A549 (cell line): Measurements from ENCODE around the gene FAF1. TPM values are rescaled to one million over a fixed set of nuclear protein-coding genes. Genes with fewer than 3 reads are reported as not detected.

Experiments used
- ATAC-seq, 2 experiments: fragments of 200-7000 bp in 1 of 2; fragments of >200 bp in 1 of 2; cut with Nextera tagmentation in 1 of 2; cut with Tn5 transposase in 1 of 2; 3 replicates each; pipeline versions ENCODE4 v1.8.0 to v1.9.1; 2018 to 2020; ENCODE audit warnings: mild to moderate bottlenecking in 1 of 2, moderate library complexity in 1 of 2
- CTCF ChIA-PET: fragments of 300-600 bp; sonication (Branson Sonifier 250); formaldehyde crosslinking; extraction: SDS; loops from one replicate; lab custom pipeline; 2021; ENCODE audit warnings: antibody characterized with exemption, inconsistent platforms; lab: Yijun Ruan, JAX
- POLR2A ChIA-PET: fragments of 350-600 bp; formaldehyde crosslinking; extraction: SDS; loops from one replicate; lab custom pipeline; 2021; ENCODE audit warnings: antibody characterized with exemption, inconsistent platforms; lab: Yijun Ruan, JAX
- DNase-seq, 2 experiments: peaks; one replicate each; pipeline versions ENCODE4 v3.0.0 to v3.0.0-alpha.2; 2011 to 2016; ENCODE audit warnings: low read depth in 1 of 2, low spot score in 1 of 2
- FAIRE-seq: peaks from 2 replicates; lab custom pipeline; 2011; peaks lifted over from hg19 to GRCh38; lab: Jason Lieb, UNC
- H3K27ac ChIP-seq, 2 experiments: fragments of >200 bp; sonication (Bioruptor Twin); formaldehyde crosslinking; 3 replicates each; pipeline ENCODE4 v1.5.1; 2016 to 2017
- H3K4me1 ChIP-seq: fragments of >200 bp; sonication (Bioruptor Twin); formaldehyde crosslinking; 3 replicates; pipeline ENCODE4 v1.6.1; 2016
- H3K4me2 ChIP-seq: fragments of >200 bp; sonication (Bioruptor Twin); formaldehyde crosslinking; 3 replicates; pipeline ENCODE4 v1.6.1; 2016
- H3K4me3 ChIP-seq: fragments of >200 bp; sonication (Bioruptor Twin); formaldehyde crosslinking; 3 replicates; pipeline ENCODE4 v1.5.1; 2016
- H3K9me3 ChIP-seq: fragments of >200 bp; sonication (Bioruptor Twin); formaldehyde crosslinking; 3 replicates; pipeline ENCODE4 v1.6.1; 2016
- CBX8 ChIP-seq: fragments of 200-600 bp; sonication (generic); IDR thresholded peaks from 2 replicates; pipeline ENCODE4 v1.6.1; 2016
- CHD2 ChIP-seq: fragments of 150-350 bp; IDR thresholded peaks from 2 replicates; pipeline ENCODE4 v1.6.1; 2014; ENCODE audit warnings: low read length; ENCODE audit not compliant: partially characterized antibody
- CTCF ChIP-seq: fragments of >200 bp; sonication (Bioruptor Twin); formaldehyde crosslinking; IDR thresholded peaks from 3 replicates; pipeline ENCODE4 v1.5.1; 2016
- EHMT2 ChIP-seq: fragments of 200-600 bp; sonication (generic); IDR thresholded peaks from 2 replicates; pipeline ENCODE4 v1.6.1; 2016; ENCODE audit warnings: antibody characterized with exemption, low read depth, mild to moderate bottlenecking, moderate library complexity
- EP300 ChIP-seq, 2 experiments: fragments of >200 bp; sonication (Bioruptor Twin); formaldehyde crosslinking; IDR thresholded peaks; 2 replicates in 1 of 2; 3 replicates in 1 of 2; pipeline ENCODE4 v1.6.1; 2016 to 2017
- FOXS1 ChIP-seq: fragments of 250-450 bp; sonication (Bioruptor Pico); IDR thresholded peaks from 2 replicates; pipeline ENCODE4 v1.5.0; 2020; ENCODE audit warnings: mild to moderate bottlenecking, moderate library complexity
- HEYL ChIP-seq: fragments of 250-450 bp; sonication (Bioruptor Pico); IDR thresholded peaks from 2 replicates; pipeline ENCODE4 v1.8.0; 2021; ENCODE audit warnings: mild to moderate bottlenecking, moderate library complexity
- HMGXB4 ChIP-seq: fragments of 250-450 bp; sonication (Bioruptor Pico); IDR thresholded peaks from 2 replicates; pipeline ENCODE4 v1.5.0; 2021; ENCODE audit warnings: mild to moderate bottlenecking, moderate library complexity, borderline replicate concordance
- HOXB13 ChIP-seq: fragments of 250-450 bp; sonication (Bioruptor Pico); IDR thresholded peaks from 2 replicates; pipeline ENCODE4 v1.5.0; 2020; ENCODE audit warnings: low read depth, mild to moderate bottlenecking, moderate library complexity
- JUNB ChIP-seq: fragments of >200 bp; sonication (Bioruptor Twin); formaldehyde crosslinking; IDR thresholded peaks from 2 replicates; pipeline ENCODE4 v1.6.1; 2016
- KDM5A ChIP-seq: fragments of 200-600 bp; sonication (generic); IDR thresholded peaks from 2 replicates; pipeline ENCODE4 v1.6.1; 2016; ENCODE audit warnings: antibody characterized with exemption, mild to moderate bottlenecking
- MYC ChIP-seq: IDR thresholded peaks from 2 replicates; pipeline ENCODE4 v1.6.1; 2012; ENCODE audit warnings: mild to moderate bottlenecking, inconsistent platforms, low read length, improper control_type of control experiment, borderline replicate concordance
- NR3C1 ChIP-seq: fragments of >200 bp; sonication (Bioruptor Twin); formaldehyde crosslinking; IDR thresholded peaks from 3 replicates; pipeline ENCODE4 v1.6.1; 2017
- POLR2AphosphoS2 ChIP-seq: conservative IDR thresholded peaks from 2 replicates; pipeline ENCODE4 v1.6.1; 2012; ENCODE audit warnings: low read length, improper control_type of control experiment, inconsistent platforms
- RAD21 ChIP-seq, 2 experiments: fragments of >200 bp in 1 of 2; sonication (Bioruptor Twin) in 1 of 2; formaldehyde crosslinking in 1 of 2; IDR thresholded peaks in 1 of 2; conservative IDR thresholded peaks in 1 of 2; 2 replicates in 1 of 2; 3 replicates in 1 of 2; pipeline ENCODE4 v1.6.1; 2012 to 2018; ENCODE audit warnings: inconsistent platforms in 1 of 2
- RCOR1 ChIP-seq: fragments of 150-350 bp; IDR thresholded peaks from 2 replicates; pipeline ENCODE4 v1.6.1; 2014; ENCODE audit warnings: antibody characterized with exemption, low read length, low read depth
- REST ChIP-seq: fragments of 200-600 bp; sonication (generic); IDR thresholded peaks from 2 replicates; pipeline ENCODE4 v1.6.1; 2016; ENCODE audit warnings: antibody characterized with exemption, mild to moderate bottlenecking, moderate library complexity
- RFX5 ChIP-seq: fragments of 450-650 bp; IDR thresholded peaks from 2 replicates; pipeline ENCODE4 v1.7.1; 2014; ENCODE audit warnings: antibody characterized with exemption, mild to moderate bottlenecking, moderate library complexity
- USF2 ChIP-seq: fragments of 450-650 bp; IDR thresholded peaks from 2 replicates; pipeline ENCODE4 v1.6.1; 2014; ENCODE audit warnings: antibody characterized with exemption
- ZFP36 ChIP-seq: fragments of 450-650 bp; IDR thresholded peaks from 2 replicates; pipeline ENCODE4 v1.6.1; 2014; ENCODE audit warnings: borderline replicate concordance; ENCODE audit not compliant: partially characterized antibody
- ZSCAN20 ChIP-seq: fragments of 250-450 bp; sonication (Bioruptor Pico); IDR thresholded peaks from 2 replicates; pipeline ENCODE4 v1.8.0; 2022; ENCODE audit warnings: mild to moderate bottlenecking, moderate library complexity
- WGBS: methylation state at CpG from one replicate; pipeline ENCODE4 v1.1.6; 2017; ENCODE audit errors: missing lambda C conversion rate; 5-methylcytosine and 5-hydroxymethylcytosine counted together
- polyA plus RNA-seq, 4 experiments: library from polyadenylated mRNA; depleted of rRNA in 3 of 4; stranded (reverse); fragments of >200 nt; fragmentation: RNase III in 1 of 4; extraction: RNeasy Plus Mini Kit Qiagen cat#74134 plus additional on column Dnase treatment in 1 of 4; gene quantifications; 2 replicates in 3 of 4; 3 replicates in 1 of 4; pipeline ENCODE4 v1.2.3, GENCODE V29; 2011 to 2017
- TF ChIP-seq, protein P1 (sequence below): IDR thresholded peaks from 2 replicates; pipeline ENCODE4 v1.6.1; 2012

The FAF1 gene
- polyA plus RNA-seq, 2 of the 4 experiments (the other 2 are of a cell fraction): 31.7 to 46.2 TPM

GRCh38 chr1:50505427-50505826 lies 454.6 kb downstream of the FAF1 start:
- Histone ChIP-seq H3K27ac (no peak overlapping the region), H3K4me1 (no peaks in the 10 kb centered on the region), H3K9me3 (peaks cover 6% of the 10 kb centered on the region; the same call in 2 of the 3 replicates), H3K4me3 (no peak overlapping the region), H3K4me2 (no peak overlapping the region)
- POLR2A ChIA-PET: no interaction called here
- DNase-seq (no peak), ATAC-seq (no peak), FAIRE-seq (no peak)
- CTCF ChIA-PET: interaction anchor here (1.6 kb wide), 1 partner anchor 16 kb away, joined by 3 read pairs; no protein-coding TSS in a partner anchor
- no peak for TF ChIP-seq NR3C1
- no peak for TF ChIP-seq MYC
- no peak for TF ChIP-seq EHMT2
- no peak for TF ChIP-seq ZFP36
- TF ChIP-seq ZSCAN20 (CRISPR knock-in tag): no peak
- TF ChIP-seq, protein P1, sequence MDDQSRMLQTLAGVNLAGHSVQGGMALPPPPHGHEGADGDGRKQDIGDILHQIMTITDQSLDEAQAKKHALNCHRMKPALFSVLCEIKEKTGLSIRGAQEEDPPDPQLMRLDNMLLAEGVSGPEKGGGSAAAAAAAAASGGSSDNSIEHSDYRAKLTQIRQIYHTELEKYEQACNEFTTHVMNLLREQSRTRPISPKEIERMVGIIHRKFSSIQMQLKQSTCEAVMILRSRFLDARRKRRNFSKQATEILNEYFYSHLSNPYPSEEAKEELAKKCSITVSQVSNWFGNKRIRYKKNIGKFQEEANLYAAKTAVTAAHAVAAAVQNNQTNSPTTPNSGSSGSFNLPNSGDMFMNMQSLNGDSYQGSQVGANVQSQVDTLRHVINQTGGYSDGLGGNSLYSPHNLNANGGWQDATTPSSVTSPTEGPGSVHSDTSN: no peak
- no peak for TF ChIP-seq RFX5
- no peak for TF ChIP-seq HMGXB4 (CRISPR knock-in tag)
- no peak for TF ChIP-seq EP300 (IDR thresholded peaks at IDR 0.05)
- TF ChIP-seq RCOR1: no peak
- TF ChIP-seq HEYL (CRISPR knock-in tag): no peak
- TF ChIP-seq RAD21 (conservative IDR thresholded peaks at IDR 0.05 in 1 of 2, IDR thresholded peaks at IDR 0.05 in 1 of 2): no peak
- TF ChIP-seq USF2: no peak
- no peak for TF ChIP-seq HOXB13 (CRISPR knock-in tag)
- no peak for TF ChIP-seq FOXS1 (CRISPR knock-in tag)

DNA sequence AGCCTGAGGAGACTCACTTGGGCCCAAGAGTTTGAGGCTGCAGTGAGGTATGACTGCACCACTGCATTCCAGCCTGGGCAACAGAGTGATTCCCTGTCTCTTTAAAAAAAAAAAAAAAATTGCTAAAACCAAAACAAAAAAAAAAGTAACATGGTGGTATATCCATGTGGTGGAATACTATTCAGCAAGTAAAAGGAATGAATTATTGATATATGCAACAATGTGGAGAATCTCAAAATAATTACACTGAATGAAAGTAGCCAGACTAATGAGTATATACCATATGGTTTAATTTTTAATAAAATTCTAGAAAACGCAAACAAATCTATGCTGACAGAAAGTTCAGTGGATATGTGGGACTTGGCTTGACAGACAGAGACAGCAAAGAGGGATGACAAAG lies 456.6 kb downstream of the FAF1 start:
- DNase-seq: no peak
- POLR2A ChIA-PET: no interaction called here
- CTCF ChIA-PET: no interaction called here
- WGBS: 93% methylated on average over 1 of the region's 1 CpG
- Histone ChIP-seq H3K4me1 (no peaks in the 10 kb centered on the region), H3K4me2 (no peak overlapping the region), H3K27ac (no peak overlapping the region), H3K9me3 (peaks cover 6% of the 10 kb centered on the region; the same call in 2 of the 3 replicates), H3K4me3 (no peak overlapping the region)
- no peak for FAIRE-seq
- no peak for TF ChIP-seq EP300 (IDR thresholded peaks at IDR 0.05)
- ATAC-seq: no peak

DNA sequence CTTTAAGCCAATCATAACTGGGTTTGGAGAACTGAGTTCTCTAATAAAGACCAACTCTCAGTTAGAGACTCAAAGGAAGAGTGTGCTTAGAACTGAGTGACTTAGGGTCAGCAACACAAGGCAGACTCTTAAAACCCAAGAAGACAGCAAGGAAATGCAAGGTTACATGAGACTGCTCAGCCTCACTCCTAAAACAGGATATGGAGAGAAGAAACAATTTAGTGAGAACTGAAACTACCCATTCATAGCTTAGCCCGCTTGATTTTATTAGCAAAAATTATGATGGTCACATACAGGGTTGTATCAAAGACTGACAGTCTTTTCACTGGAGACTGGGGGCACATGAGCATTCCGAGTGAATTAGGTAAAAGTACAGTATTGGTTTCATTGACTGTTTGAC lies 457.9 kb downstream of the FAF1 start:
- no peak for DNase-seq
- TF ChIP-seq RCOR1: no peak
- no peak for TF ChIP-seq HOXB13 (CRISPR knock-in tag)
- TF ChIP-seq JUNB: no peak
- TF ChIP-seq CTCF: no peak
- TF ChIP-seq REST: no peak
- no peak for TF ChIP-seq POLR2AphosphoS2
- no peak for TF ChIP-seq EP300 (IDR thresholded peaks at IDR 0.05)
- TF ChIP-seq CBX8: no peak
- TF ChIP-seq CHD2: no peak
- no peak for TF ChIP-seq KDM5A
- no peak overlapping the region for H3K4me2 ChIP-seq
- H3K4me1 ChIP-seq: no peaks in the 10 kb centered on the region
- ChIA-PET CTCF (no interaction called here), POLR2A (no interaction called here)
- H3K4me3 ChIP-seq: no peak overlapping the region
- no peak for FAIRE-seq
- peaks cover 10% of the 10 kb centered on the region; the same call in 2 of the 3 replicates for H3K9me3 ChIP-seq
- ATAC-seq: no peak
- H3K27ac ChIP-seq: no peak overlapping the region
- 93% methylated on average over 2 of the region's 2 CpGs for WGBS
